HepG2 (cell line): ENCODE data around the gene ANAPC2. TPM values are rescaled to one million over a fixed set of nuclear protein-coding genes. Genes with fewer than 3 reads are reported as not detected.

ENCODE experiments used
- HNRNPLL ChIP-seq: fragments of 200-400 bp; formaldehyde crosslinking; IDR thresholded peaks from 2 replicates; pipeline ENCODE4 v1.6.1; 2017; ENCODE audit warnings: mild to moderate bottlenecking, low read depth, low read length; ENCODE audit not compliant: poor library complexity, severe bottlenecking
- PAWR ChIP-seq: sonication (generic); formaldehyde crosslinking; IDR thresholded peaks from 2 replicates; pipeline ENCODE4 v1.4.0; 2020; ENCODE audit warnings: missing genetic modification reagents, mild to moderate bottlenecking, borderline replicate concordance
- RBFOX2 ChIP-seq: fragments of 200-400 bp; formaldehyde crosslinking; IDR thresholded peaks from 2 replicates; pipeline ENCODE4 v1.6.1; 2017; ENCODE audit warnings: low read depth, mild to moderate bottlenecking, low read length
- ZBTB14 ChIP-seq: sonication (generic); formaldehyde crosslinking; IDR thresholded peaks from 2 replicates; pipeline ENCODE4 v1.4.0; 2020; ENCODE audit warnings: missing genetic modification reagents
- ZBTB3 ChIP-seq: sonication (generic); formaldehyde crosslinking; IDR thresholded peaks from 2 replicates; pipeline ENCODE4 v1.4.0; 2020; ENCODE audit warnings: low read depth, mild to moderate bottlenecking, moderate library complexity, missing genetic modification reagents, borderline replicate concordance
- ZNF160 ChIP-seq: sonication (generic); formaldehyde crosslinking; IDR thresholded peaks from 2 replicates; pipeline ENCODE4 v1.8.0; 2022; ENCODE audit warnings: mild to moderate bottlenecking, inconsistent platforms, missing genetic modification reagents
- ZNF292 ChIP-seq: sonication (generic); formaldehyde crosslinking; IDR thresholded peaks from 2 replicates; pipeline ENCODE4 v1.8.1; 2022; ENCODE audit warnings: mild to moderate bottlenecking, low read depth, missing genetic modification reagents, borderline replicate concordance
- ZNF362 ChIP-seq: sonication (generic); formaldehyde crosslinking; IDR thresholded peaks from 2 replicates; pipeline ENCODE4 v1.4.0; 2020; ENCODE audit warnings: missing genetic modification reagents, mild to moderate bottlenecking, borderline replicate concordance
- ZNF616 ChIP-seq: sonication (generic); formaldehyde crosslinking; IDR thresholded peaks from 2 replicates; pipeline ENCODE4 v1.5.0; 2020; ENCODE audit warnings: low read depth, mild to moderate bottlenecking, missing genetic modification reagents
- ZNF674 ChIP-seq: sonication (generic); formaldehyde crosslinking; IDR thresholded peaks from 2 replicates; pipeline ENCODE4 v1.5.0; 2020; ENCODE audit warnings: low read depth, mild to moderate bottlenecking, missing genetic modification reagents
- ZNF780A ChIP-seq: sonication (generic); formaldehyde crosslinking; IDR thresholded peaks from 2 replicates; pipeline ENCODE4 v1.8.0; 2022; ENCODE audit warnings: mild to moderate bottlenecking, missing genetic modification reagents, moderate library complexity
- ZSCAN25 ChIP-seq: sonication (generic); formaldehyde crosslinking; IDR thresholded peaks from 2 replicates; pipeline ENCODE4 v1.8.0; 2022; ENCODE audit warnings: mild to moderate bottlenecking, missing genetic modification reagents
- polyA plus RNA-seq, 8 experiments: library from polyadenylated mRNA; depleted of rRNA in 3 of 8; stranded (reverse) in 7 of 8; unstranded in 1 of 8; fragments of >200 nt; fragmentation: Illumina TruSeq in 4 of 8; extraction: Trizol in 4 of 8; gene quantifications; 2 replicates each; pipeline versions ENCODE4 v1.2.1 to v1.2.3, GENCODE V29; 2011 to 2016; ENCODE audit warnings: low read depth in 4 of 8, missing spikeins in 1 of 8, mixed read lengths in 1 of 8; ENCODE audit not compliant: insufficient read depth in 1 of 8
- total RNA-seq, 5 experiments: library from RNA; depleted of rRNA; stranded (reverse); fragments of >200 nt; fragmentation: Illumina TruSeq; extraction: Trizol; gene quantifications; 2 replicates each; pipeline ENCODE4 v1.2.3, GENCODE V29; 2016; ENCODE audit warnings: low read depth in 1 of 5
- TF ChIP-seq, protein P1 (sequence below): IDR thresholded peaks from 2 replicates; pipeline ENCODE4 v1.6.1; 2016; ENCODE audit warnings: missing compliant biosample characterization, missing genetic modification reagents, borderline replicate concordance
- TF ChIP-seq, protein P2 (sequence below): sonication (generic); formaldehyde crosslinking; IDR thresholded peaks from 2 replicates; pipeline ENCODE4 v1.8.0; 2022; ENCODE audit warnings: mild to moderate bottlenecking, missing genetic modification reagents, moderate library complexity
- TF ChIP-seq, protein P3 (sequence below): sonication (generic); formaldehyde crosslinking; IDR thresholded peaks from 2 replicates; pipeline ENCODE4 v1.4.0; 2020; ENCODE audit warnings: missing genetic modification reagents, borderline replicate concordance

The ANAPC2 gene
- total and polyA plus RNA-seq, 2 of the 13 experiments (the other 11 are each of a cell fraction or from before 2014, with no cell fraction given), result 12.3 to 15.4 TPM

DNA sequence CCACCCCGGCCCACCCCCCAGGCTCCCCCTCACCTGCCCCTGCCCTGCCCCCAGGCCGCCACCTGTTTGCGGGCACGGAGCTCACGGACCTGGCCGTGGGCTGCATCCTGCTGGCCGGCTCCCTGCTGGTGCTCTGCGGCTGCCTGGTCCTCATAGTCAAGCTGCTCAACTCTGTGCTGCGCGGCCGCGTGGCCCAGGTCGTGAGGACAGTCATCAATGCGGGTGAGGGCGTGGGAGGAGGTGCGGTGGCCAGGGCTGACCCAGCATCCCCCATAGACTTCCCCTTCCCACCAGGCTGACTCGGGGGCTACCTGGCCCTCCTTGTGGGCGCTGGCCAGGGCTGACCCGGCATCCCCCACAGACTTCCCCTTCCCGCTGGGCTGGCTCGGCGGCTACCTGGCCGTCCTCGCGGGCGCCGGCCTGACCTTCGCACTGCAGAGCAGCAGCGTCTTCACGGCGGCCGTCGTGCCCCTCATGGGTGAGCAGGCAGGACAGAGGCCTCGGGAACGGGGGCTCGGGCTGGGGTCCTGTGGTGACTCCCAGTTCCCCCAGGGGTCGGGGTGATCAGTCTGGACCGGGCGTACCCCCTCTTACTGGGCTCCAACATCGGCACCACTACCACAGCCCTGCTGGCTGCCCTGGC, 45.8 kb upstream of the ANAPC2 start (continued):
- TF ChIP-seq ZBTB14, result no peak
- TF ChIP-seq PAWR (CRISPR knock-in tag), result no peak
- TF ChIP-seq ZNF362 (CRISPR knock-in tag), result no peak
- peak; percentile 68 for TF ChIP-seq RBFOX2
- TF ChIP-seq, protein P1, sequence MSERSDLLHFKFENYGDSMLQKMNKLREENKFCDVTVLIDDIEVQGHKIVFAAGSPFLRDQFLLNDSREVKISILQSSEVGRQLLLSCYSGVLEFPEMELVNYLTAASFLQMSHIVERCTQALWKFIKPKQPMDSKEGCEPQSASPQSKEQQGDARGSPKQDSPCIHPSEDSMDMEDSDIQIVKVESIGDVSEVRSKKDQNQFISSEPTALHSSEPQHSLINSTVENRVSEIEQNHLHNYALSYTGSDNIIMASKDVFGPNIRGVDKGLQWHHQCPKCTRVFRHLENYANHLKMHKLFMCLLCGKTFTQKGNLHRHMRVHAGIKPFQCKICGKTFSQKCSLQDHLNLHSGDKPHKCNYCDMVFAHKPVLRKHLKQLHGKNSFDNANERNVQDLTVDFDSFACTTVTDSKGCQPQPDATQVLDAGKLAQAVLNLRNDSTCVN (CRISPR knock-in tag), result no peak
- no peak for TF ChIP-seq ZNF780A (CRISPR knock-in tag)
- no peak for TF ChIP-seq ZNF292 (CRISPR knock-in tag)
- no peak for TF ChIP-seq ZNF616 (CRISPR knock-in tag)
- TF ChIP-seq, protein P2, sequence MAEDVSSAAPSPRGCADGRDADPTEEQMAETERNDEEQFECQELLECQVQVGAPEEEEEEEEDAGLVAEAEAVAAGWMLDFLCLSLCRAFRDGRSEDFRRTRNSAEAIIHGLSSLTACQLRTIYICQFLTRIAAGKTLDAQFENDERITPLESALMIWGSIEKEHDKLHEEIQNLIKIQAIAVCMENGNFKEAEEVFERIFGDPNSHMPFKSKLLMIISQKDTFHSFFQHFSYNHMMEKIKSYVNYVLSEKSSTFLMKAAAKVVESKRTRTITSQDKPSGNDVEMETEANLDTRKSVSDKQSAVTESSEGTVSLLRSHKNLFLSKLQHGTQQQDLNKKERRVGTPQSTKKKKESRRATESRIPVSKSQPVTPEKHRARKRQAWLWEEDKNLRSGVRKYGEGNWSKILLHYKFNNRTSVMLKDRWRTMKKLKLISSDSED (CRISPR knock-in tag), result no peak
- TF ChIP-seq HNRNPLL, result peak; percentile 16
- 0 out of 2 replicates have a peak, but pooled peaks have one; percentile 59 for TF ChIP-seq ZSCAN25 (CRISPR knock-in tag)
- TF ChIP-seq ZNF160, result no peak
- no peak for TF ChIP-seq ZNF674 (CRISPR knock-in tag)
- no peak for TF ChIP-seq ZBTB3
- TF ChIP-seq, protein P3, sequence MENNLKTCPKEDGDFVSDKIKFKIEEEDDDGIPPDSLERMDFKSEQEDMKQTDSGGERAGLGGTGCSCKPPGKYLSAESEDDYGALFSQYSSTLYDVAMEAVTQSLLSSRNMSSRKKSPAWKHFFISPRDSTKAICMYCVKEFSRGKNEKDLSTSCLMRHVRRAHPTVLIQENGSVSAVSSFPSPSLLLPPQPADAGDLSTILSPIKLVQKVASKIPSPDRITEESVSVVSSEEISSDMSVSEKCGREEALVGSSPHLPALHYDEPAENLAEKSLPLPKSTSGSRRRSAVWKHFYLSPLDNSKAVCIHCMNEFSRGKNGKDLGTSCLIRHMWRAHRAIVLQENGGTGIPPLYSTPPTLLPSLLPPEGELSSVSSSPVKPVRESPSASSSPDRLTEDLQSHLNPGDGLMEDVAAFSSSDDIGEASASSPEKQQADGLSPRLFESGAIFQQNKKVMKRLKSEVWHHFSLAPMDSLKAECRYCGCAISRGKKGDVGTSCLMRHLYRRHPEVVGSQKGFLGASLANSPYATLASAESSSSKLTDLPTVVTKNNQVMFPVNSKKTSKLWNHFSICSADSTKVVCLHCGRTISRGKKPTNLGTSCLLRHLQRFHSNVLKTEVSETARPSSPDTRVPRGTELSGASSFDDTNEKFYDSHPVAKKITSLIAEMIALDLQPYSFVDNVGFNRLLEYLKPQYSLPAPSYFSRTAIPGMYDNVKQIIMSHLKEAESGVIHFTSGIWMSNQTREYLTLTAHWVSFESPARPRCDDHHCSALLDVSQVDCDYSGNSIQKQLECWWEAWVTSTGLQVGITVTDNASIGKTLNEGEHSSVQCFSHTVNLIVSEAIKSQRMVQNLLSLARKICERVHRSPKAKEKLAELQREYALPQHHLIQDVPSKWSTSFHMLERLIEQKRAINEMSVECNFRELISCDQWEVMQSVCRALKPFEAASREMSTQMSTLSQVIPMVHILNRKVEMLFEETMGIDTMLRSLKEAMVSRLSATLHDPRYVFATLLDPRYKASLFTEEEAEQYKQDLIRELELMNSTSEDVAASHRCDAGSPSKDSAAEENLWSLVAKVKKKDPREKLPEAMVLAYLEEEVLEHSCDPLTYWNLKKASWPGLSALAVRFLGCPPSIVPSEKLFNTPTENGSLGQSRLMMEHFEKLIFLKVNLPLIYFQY, result no peak
